Testis (tissue), 2 donors: ENCODE measurements around the gene ZNF296.

Experiments
- CTCF ChIP-seq, 3 experiments: fragments of 450-650 bp in 2 of 3; fragments of 200-600 bp in 1 of 3; sonication (generic) in 1 of 3; IDR thresholded peaks; one replicate each; pipeline ENCODE4 v1.5.1; 2016 to 2019; ENCODE audit warnings: antibody characterized with exemption in 3 of 3, mild to moderate bottlenecking in 2 of 3, moderate library complexity in 1 of 3
- POLR2A ChIP-seq: fragments of 450-650 bp; IDR thresholded peaks from one replicate; pipeline ENCODE4 v1.6.1; 2017; ENCODE audit warnings: antibody characterized with exemption, mild to moderate bottlenecking, moderate library complexity

- no peak for TF ChIP-seq POLR2A
- TF ChIP-seq CTCF (IDR thresholded peaks at IDR 0.05): no peak
These were observed 54.3 kb downstream of the ZNF296 start for GRCh38 chr19:45021971-45022370.
